Body of pancreas (tissue), 4 donors: ENCODE results near the gene SSRP1.

ENCODE experiments used
- POLR2A ChIP-seq, 3 donors: fragments of 450-650 bp; IDR thresholded peaks; one replicate each; pipeline ENCODE4 v1.6.1; 2016; ENCODE audit warnings: antibody characterized with exemption in 3 of 3, mild to moderate bottlenecking in 2 of 3
- TF ChIP-seq, protein P1 (sequence below), 7 experiments: fragments of 450-650 bp in 4 of 7; fragments of 200-600 bp in 3 of 7; sonication (generic) in 3 of 7; IDR thresholded peaks; one replicate each; pipeline ENCODE4 v1.5.1; 2016 to 2019; ENCODE audit warnings: antibody characterized with exemption in 7 of 7

DNA sequence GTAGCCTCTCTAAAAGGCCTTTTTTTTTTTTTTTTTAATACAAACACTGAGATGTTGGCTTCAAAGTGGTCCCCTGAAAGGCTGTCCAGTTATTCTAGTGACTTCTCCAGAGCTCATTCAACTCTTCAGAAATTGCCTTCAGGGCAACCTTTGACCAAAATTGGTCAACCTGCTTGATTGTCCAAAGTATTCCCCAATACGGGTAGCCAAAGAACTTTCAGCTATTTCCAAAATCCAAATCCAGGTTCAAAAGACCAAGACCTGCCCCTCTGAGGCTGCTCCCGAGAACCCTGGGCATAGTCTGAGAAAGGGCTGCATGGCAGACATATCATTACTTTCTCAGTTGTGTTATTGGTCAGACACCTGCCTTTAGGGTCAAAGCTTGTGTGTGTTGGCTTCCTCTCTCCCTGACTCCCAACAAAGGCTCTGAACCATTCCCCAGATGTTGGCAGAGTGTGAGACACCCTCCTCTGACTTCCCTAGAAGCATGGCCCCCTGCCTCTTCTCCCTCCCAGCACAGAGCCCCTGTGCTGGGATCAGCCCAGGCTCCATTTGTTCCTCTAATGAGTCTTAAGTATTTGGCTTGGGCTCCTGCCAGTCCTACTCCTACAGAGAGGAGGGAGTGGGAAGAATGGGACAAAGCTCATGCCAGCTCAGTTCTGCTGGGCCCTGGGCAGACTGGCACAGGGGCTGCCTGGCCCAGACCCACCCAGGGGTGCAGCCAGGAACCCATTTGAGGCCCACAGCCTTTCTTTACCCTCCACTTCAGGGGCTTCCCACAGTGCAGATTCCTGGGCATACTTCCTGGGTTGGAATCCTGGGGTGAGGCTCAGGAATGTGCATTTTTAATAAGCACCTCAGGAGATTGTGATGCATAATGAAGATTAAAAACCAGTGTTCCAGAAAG lies 41.2 kb downstream of the SSRP1 start:
- TF ChIP-seq, protein P1, sequence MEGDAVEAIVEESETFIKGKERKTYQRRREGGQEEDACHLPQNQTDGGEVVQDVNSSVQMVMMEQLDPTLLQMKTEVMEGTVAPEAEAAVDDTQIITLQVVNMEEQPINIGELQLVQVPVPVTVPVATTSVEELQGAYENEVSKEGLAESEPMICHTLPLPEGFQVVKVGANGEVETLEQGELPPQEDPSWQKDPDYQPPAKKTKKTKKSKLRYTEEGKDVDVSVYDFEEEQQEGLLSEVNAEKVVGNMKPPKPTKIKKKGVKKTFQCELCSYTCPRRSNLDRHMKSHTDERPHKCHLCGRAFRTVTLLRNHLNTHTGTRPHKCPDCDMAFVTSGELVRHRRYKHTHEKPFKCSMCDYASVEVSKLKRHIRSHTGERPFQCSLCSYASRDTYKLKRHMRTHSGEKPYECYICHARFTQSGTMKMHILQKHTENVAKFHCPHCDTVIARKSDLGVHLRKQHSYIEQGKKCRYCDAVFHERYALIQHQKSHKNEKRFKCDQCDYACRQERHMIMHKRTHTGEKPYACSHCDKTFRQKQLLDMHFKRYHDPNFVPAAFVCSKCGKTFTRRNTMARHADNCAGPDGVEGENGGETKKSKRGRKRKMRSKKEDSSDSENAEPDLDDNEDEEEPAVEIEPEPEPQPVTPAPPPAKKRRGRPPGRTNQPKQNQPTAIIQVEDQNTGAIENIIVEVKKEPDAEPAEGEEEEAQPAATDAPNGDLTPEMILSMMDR (IDR thresholded peaks at IDR 0.05), result no peak
- TF ChIP-seq POLR2A (IDR thresholded peaks at IDR 0.05), result no peak
